HG02798 (cell line): ENCODE results near the gene TUBG2.

ENCODE experiments used
- ATAC-seq: cut with Tn5 transposase; IDR thresholded peaks from one replicate; pipeline ENCODE4 v1.9.1; 2021; ENCODE audit warnings: mild to moderate bottlenecking; ENCODE audit not compliant: unreplicated experiment, poor library complexity

The TUBG2 gene

GRCh38 chr17:42692489-42692888 is 33.4 kb downstream of the TUBG2 start:
- ATAC-seq: no peak

DNA sequence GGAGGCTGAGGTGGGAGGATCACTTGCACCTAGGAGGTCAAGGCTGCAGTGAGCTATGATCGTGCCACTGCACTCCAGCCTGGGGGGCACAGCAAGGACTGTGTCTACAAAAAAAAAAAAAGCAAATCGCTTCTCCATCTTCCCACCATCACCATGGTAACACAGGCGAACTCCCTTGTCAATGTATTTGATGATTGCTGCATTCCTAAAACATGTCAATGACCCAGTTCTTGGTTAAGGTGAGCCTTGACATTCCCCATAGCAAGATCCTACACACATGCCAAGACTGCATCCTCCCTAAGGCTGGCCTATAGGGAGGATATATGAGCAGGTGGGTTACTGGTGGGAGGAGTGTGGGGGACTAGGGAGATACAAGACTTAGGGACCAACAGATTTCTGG is 35.4 kb downstream of the TUBG2 start:
- no peak for ATAC-seq

GRCh38 chr17:42695500-42695899 is 36.4 kb downstream of the TUBG2 start:
- no peak for ATAC-seq

DNA sequence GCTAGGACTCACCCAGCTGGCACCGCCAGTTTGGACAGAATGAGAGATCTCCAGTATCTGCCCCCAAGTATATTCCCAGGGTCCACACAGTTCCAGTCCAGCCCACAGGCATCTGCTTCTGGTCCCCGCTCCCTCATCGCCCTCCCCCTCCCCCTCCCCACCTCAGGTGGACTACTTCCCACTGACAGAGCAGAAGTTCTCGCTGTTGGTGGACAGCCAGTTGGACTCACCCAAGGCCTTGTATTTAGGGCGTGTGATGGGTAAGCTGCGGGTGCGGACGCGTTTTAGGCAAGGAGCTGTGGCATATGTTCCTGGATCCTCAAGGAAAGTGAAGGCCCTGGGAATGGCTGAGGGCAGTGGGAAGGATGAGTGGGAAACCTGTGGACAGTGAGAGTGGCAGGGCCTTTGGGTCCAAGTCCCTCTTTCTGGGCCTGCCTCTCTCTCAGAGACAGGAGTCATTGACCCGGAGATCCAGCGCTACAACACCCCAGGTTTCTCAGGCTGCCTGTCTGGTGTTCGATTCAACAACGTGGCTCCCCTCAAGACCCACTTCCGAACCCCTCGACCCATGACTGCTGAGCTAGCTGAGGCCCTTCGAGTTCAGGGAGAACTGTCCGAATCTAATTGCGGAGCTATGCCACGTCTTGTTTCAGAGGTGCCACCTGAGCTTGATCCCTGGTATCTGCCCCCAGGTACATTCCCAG is 38.2 kb downstream of the TUBG2 start:
- no peak for ATAC-seq

DNA sequence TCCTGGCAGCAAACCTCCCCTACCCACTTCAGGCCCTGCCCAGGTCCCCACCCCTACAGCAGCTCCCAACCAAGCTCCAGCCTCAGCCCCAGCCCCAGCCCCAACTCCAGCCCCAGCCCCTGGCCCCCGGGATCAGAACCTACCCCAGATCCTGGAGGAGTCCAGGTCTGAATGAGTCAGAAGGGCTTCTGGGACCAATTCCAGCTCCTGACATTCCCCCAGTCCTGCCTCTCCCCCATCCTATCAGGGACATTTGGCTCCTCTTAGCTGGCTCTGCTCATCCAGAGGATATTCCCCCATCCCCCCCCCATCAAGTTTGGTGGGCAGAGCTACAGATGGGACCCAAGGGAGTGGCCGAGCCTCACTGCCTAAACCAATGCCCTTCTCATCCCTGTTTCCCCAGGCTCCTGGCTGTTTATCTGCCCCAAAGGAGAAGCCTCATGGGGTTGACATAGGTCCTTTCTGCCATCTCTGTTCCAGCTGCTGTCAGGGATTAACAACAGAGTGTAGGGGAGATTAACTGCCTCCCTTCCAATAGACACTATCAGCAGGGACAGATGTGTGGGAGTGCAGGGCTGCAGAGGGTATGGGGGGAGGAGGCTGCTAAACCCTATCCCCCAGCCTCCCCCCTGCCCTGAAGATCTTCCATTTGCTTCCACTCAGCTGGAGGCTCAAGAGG is 39.8 kb downstream of the TUBG2 start:
- ATAC-seq: no peak

DNA sequence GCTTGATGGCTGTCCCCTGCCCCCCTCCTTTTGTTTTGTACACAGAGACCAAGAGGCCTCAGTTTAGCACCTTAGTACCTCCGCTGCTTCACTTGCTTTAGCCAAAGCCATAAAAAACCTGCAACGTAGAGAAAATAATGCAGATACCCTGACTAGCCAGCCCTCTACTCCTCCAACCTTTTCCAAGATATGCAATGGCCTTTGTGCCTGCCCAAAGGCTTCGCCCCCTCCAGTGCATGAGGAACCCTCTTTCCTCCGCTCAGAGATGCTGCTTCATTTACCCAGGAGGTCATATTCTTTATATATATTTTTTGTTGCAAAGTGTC is 40.3 kb downstream of the TUBG2 start:
- ATAC-seq: no peak

DNA sequence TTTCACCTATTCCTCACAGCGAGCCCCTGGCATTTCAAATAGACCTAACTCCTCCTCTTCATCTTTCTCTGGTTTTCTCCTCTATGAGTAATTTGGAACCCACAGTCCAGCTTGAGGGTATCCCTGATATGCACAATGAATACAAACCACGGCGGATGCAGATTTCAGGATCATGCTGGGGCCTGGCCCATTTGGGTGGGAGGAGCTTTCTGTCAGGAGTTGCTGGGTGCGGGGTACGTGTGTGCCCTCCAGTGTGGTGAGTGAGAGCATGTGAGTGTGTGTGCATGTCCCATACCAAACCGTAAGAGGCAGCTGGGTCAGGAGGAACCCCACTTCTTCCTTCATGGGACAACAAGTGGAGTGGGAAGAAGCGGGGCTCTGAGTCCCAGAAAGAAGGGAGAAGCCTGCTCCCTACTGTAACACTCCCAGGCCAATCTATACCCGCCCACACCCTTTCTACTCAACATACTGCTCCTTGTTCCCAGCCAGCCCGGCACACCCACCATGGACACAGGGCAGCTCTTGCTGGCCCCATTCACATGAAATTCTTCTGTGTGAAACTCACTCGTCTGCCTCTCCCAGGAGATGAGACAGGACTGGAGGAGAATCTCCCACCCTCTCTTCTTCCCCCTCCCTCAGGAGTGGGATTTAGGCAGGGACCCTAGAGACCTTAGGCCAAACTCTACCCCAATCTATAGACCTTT is 41.7 kb downstream of the TUBG2 start:
- no peak for ATAC-seq

DNA sequence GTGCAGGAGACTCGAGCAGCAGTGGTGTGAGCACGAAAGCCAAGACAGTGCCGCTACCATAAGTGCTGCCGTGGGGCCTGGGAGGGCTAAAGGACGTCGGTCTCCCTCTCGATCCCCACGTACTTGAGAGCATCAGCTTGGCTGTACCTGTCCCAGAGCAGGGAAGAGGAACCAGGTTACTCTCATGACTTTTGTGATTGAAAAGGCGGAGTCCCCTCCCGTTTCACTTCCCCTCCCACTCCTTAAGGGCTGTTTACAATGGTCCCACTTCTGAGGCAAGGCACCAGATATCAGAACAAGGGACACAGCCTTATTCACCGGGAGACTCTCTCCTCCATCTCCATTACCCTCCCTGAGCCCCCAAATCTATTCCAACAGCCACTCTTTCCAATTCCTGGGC is 43.4 kb downstream of the TUBG2 start:
- no peak for ATAC-seq

DNA sequence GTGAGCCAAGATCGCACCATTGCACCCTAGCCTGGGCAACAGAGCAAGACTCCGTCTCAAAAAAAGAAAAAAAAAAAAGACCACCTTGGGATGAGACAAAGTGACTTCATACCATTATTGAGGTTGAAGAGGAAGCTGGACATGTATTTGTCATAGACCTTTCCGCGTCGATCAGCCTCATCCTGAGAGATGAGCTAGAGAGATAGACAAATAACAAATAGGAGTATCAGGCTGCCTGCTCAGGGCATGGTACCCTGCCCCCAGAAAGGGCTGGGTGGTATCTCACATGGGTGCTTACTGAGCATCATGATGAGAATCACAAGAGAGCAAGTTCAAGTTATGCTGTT is 45.4 kb downstream of the TUBG2 start:
- peak; percentile 7 for ATAC-seq

DNA sequence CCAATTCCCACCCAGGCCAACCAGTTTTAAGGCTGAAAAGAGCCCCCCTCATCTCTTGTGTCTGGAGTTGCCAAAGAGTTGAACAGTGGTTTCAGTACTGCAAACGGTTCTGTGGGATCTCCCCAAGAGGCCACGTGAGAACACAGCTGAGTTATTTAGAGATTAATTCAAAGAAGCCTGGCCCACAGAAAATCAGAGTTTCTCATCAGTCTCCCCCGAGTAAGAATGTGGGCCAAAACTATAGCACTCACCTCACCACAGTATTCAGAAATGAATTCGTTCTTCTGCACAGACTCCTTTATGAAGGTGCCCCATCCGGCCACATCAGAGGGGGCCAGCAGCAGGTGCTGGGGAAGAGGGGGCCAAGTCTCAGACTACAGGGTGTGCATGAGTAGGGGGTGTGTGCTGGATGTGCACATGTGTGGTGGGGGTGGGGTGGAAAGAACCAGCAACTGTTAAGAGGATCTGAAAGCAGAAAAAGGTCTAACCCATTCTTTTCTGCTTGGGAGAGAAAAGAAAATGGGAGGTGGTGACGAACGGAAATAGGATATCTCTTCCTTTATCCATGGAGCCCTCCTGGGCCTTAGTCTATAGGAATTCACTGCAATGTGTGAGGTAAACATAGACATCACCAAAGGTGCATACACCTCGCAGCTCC is 45.9 kb downstream of the TUBG2 start:
- peak; percentile 80 for ATAC-seq

DNA sequence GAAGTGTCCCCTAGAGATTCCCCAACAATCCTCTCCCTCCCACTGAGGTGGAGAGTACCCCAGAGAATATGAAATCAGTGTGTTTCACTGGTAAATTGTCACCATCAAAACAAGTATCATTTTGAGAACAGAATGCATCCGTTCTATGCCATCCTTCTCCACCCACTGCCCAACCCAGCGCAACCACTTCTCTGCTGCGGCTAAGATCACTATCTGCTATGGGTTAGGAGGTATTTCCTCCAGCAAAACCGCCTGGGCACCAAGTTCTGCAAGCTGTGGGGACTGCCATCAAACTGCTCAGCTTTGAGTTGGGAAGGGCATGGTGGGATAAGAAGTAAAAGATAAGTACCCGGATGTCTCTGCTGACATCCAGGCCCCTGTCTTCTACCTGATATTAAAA is 47.6 kb downstream of the TUBG2 start:
- no peak for ATAC-seq

DNA sequence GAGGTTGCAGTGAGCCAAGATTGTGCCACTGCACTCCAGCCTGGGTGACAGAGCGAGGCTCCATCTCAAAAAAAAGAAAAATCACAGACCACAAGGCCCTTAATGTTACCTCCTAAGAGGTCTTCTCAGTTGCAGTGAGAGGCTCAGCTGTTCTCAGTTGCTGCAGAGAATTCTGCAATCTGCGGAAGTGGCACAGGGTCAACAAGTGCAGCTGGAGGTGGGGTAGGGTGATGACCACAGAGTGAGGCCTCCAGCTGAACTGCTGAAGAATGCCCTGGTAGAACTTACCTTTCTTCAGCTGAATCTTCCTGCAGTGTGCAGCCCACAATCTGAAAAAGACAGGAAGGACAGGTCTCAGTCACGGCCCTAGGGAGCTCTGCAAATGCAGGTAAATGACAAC is 49.5 kb downstream of the TUBG2 start:
- ATAC-seq: no peak

DNA sequence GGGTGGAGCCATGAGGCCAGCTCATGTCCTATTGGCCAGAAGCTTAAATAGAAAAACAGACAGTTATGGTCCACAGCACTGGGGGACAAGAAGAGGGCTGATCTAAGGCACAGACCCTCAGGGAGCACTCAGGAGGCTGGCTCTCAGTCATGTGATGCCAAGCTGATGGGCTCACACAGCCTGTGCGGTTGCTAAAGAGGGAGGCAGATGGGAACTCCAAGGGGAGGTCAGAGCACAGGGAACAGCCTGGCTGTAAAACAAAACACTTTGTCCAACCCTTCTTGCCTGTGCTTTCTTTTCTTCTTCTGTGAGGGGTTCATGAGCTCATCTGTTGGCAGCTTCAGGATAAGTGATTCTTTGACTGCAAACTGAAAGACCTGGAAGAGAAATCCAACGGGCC is 50.5 kb downstream of the TUBG2 start:
- ATAC-seq: no peak
